ENCODE measurements around the gene TADA1.

GRCh38 chr1:166819974-166820373, 56.1 kb downstream of the TADA1 start:
- no peak for TF ChIP-seq POLR2A (IDR thresholded peaks at IDR 0.05; ENCODE audit: low read length)
- TF ChIP-seq GATA1 (IDR thresholded peaks at IDR 0.05; ENCODE audit: low read depth, low read length): no peak

Measured in erythroblast (primary cell).